ENCODE measurements around the gene OR10W1. TPM values are rescaled to one million over a fixed set of nuclear protein-coding genes. Genes with fewer than 3 reads are reported as not detected.
A peak's percentile ranks its signal among the peaks of the same experiment; 100 is the strongest.

OR10W1 gene
- total RNA-seq = not detected in 2 replicates

- DNase-seq (ENCODE audit: low read depth in 2 of 2) = no peak
Measured at GRCh38 chr11:58268142-58268541, at the start of gene OR10W1. Gene OR10W1, minus strand, starts transcription at chr11:58268260. Its CDS starts 402 bp downstream, at chr11:58267858.

DNA sequence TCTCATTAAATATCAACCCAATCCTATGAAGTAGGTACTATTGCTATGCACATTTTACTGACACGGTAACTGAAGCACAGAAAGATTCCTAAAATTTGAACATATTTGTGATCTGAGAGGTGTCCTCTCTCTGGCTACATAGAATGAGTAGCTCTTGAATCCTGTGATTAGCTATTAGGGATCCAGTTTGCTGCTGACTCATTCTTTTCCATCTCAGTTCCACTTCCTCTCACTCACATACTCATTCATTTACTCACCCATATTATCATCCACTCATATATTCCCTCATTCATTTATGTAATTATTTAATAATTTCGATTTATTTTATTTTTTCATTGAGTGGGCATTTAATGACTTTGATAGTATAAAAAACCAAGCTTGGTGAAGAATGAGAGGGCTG lies 48.1 kb upstream of the OR10W1 start:
- DNase-seq (ENCODE audit: low read depth in 2 of 2) = peak; percentile 38 to 61

GRCh38 chr11:58301576-58301975 lies 33.5 kb upstream of the OR10W1 start:
- peak in 1 of 2 donors; percentile 6 for DNase-seq (ENCODE audit: low read depth in 2 of 2)

GRCh38 chr11:58292017-58292416 lies 24.0 kb upstream of the OR10W1 start:
- no peak for DNase-seq (ENCODE audit: low read depth in 2 of 2)

DNA sequence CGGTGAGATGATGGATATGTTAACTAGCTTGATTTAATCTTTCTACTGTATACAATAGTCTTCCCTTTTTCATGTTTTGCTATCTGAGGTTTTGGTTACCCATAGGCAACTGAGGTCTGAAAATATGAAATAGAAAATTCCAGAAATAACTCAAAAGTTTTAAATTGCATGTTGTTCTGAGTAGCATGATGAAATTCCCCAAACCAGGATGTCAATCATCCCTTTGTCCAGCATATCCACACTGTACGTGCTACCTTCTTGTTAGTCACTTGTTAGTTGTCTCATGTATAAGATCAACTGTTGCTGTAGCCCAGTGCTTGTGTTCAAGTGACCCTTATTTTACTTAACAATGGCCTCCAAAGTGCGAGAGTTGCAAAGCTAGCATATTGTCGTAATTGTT lies 21.2 kb upstream of the OR10W1 start:
- DNase-seq (ENCODE audit: low read depth in 2 of 2) = no peak

GRCh38 chr11:58286249-58286648 lies 18.2 kb upstream of the OR10W1 start:
- peak; percentile 63 to 69 for DNase-seq (ENCODE audit: low read depth in 2 of 2)

DNA sequence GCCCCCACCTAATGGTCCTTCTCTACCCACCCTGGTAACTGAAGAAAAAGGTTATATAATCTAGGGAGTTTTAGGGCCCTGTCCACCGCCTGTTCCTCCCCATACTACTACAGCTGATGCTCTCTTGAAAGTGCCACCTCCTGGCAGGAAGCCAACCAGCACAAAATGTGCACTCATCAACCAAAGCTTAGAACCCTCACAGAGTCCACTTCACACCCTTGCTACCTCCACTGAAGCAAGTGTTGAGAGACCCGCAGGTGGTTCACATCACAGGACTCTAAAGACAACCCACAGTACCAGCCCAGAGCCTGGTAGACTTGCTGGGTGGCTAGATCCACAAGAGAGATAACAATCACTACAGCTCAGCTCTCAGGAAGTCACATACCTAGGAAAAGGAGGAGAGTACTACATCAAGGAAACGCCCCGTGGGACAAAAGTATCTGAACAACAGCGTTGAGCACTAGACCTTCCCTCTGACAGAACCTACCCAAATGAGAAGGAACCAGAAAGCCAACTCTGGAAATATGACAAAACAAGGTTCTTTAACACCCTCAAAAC lies 17.5 kb upstream of the OR10W1 start:
- DNase-seq (ENCODE audit: low read depth in 2 of 2) = no peak

DNA sequence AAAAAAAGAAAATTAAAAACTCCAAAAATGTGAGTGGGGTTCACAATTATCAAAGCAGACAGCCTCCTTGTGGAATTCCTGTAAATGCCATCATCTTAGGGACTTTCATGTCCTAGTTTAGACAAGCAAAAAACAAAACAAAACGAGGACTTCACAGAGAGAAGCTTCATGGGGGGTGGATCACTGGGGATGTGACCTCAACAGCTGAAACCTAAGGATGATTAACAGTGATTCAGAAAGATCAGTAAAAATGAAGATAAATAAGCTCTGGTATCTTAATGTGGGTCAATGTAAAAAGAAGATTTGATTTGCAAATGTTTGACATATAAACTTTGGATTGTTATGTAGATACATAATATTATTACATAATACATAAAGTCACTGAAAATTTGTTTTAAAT lies 8.1 kb upstream of the OR10W1 start:
- no peak for DNase-seq (ENCODE audit: low read depth in 2 of 2)

DNA sequence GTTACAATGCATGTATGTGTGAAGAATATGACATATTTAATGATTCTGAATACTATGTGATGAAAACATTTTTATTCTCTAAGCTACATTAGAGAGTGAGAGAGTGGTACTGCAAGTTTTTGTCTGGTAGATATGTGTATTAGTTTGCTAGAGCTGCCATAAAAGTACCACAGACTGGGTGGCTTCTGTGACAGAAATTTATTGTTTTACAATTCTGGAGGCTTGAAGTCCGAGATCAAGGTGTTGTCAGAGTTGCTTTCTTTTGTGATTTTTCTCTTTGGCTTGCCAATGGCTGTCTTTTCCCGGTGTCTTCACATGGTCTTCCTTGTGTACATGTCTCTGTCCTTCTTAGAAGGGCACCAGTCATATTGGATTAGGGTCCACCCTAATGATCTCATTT lies 6.9 kb upstream of the OR10W1 start:
- no peak for DNase-seq (ENCODE audit: low read depth in 2 of 2)

- no peak for DNase-seq (ENCODE audit: low read depth in 2 of 2)
Measured at GRCh38 chr11:58259983-58260382, 8.1 kb downstream of the OR10W1 start.

GRCh38 chr11:58254936-58255335 lies 13.1 kb downstream of the OR10W1 start:
- no peak for DNase-seq (ENCODE audit: low read depth in 2 of 2)

- no peak for DNase-seq (ENCODE audit: low read depth in 2 of 2)
Measured at GRCh38 chr11:58243954-58244353, 24.1 kb downstream of the OR10W1 start.

GRCh38 chr11:58227956-58228615 lies 40.0 kb downstream of the OR10W1 start:
- no peak for DNase-seq (ENCODE audit: low read depth in 2 of 2)

GRCh38 chr11:58222721-58223120 lies 45.3 kb downstream of the OR10W1 start:
- DNase-seq (ENCODE audit: low read depth in 2 of 2) = no peak

Other genes starting within 250 kb of the OR10W1 start
- not detected in 2 replicates for gene OR9Q1, start 244.4 kb downstream of the OR10W1 start, total RNA-seq
- not detected in 2 replicates for gene OR6Q1, start 237.3 kb downstream of the OR10W1 start, total RNA-seq
- not detected in 2 replicates for gene OR9I1, start 142.7 kb downstream of the OR10W1 start, total RNA-seq
- gene OR9Q2, start 79.2 kb downstream of the OR10W1 start, total RNA-seq = not detected in 2 replicates
- gene OR1S2, start 64.1 kb downstream of the OR10W1 start, total RNA-seq = not detected in 2 replicates
- gene OR1S1, start 55.5 kb downstream of the OR10W1 start, total RNA-seq = not detected in 2 replicates
- gene OR10Q1, start 39.3 kb downstream of the OR10W1 start, total RNA-seq = not detected in 2 replicates
- gene OR5B17, start 90.8 kb upstream of the OR10W1 start, total RNA-seq = not detected in 2 replicates
- not detected in 2 replicates for gene OR5B3, start 138.6 kb upstream of the OR10W1 start, total RNA-seq
- gene OR5B2, start 159.9 kb upstream of the OR10W1 start, total RNA-seq = not detected in 2 replicates
- not detected in 2 replicates for gene OR5B12, start 174.0 kb upstream of the OR10W1 start, total RNA-seq
- gene OR5B21, start 239.8 kb upstream of the OR10W1 start, total RNA-seq = not detected in 2 replicates

All from lung microvascular endothelial cell (primary cell).